T1000 (cell line): ENCODE data around the gene ZNF12.
"Not testable (repeated sequence)": the region's sequence is repeated elsewhere in the genome, so short reads cannot be mapped to it uniquely, and the experiment has no call there.

Experiments used
- DNase-seq: peaks from one replicate; lab custom pipeline; 2025; ENCODE audit warnings: mixed read lengths; lab: John Stamatoyannopoulos, UW

Gene ZNF12

GRCh38 chr7:6691609-6692106 is 15.1 kb downstream of the ZNF12 start:
- DNase-seq: no peak

GRCh38 chr7:6691103-6691502 is 15.6 kb downstream of the ZNF12 start:
- no peak for DNase-seq

DNA sequence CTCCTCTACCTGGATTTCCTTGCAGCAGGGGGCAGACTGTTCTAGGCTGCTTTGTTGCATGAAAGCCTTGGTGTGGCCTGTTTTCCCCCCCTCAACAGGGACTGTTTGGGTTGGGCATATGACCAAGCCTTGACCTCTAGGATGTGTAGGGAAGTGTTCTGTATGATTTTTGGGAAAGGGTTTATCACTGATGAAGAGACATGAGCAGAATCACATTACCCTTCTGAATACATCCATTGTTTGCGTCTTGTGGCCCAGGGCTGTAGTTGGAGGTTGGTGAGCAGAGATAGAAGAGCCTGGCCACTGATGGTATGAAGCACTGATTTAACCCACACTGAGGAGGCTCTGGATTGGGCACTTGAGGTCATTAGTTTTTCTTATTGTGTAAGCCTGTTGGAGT is 26.6 kb downstream of the ZNF12 start:
- DNase-seq: no peak

DNA sequence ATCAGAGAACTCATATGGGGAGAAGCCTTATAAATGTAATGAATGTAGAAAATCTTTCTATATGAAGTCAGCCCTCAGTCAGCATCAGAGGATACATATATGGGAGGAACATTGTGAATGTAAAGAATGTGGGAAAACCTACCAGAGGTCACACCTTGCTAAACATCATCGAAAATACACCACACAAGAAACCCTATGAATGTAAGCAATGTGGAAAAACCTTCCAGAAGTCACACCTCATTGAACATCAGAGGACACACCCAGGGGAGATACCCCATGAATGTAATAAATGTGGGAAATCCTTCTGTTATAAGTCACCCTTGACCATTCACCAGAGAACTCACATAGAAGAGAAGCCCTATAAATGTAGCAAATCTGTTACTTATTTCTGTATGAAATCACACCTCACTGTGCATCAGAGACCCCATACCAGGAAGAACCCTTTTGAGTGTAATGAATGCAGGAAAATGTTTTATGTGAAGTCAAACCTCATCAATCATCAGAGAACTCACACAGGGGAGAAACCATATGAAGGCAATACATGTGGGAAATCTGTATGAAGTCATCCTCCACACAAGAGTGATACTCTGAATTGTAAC is 30.8 kb downstream of the ZNF12 start:
- no peak for DNase-seq

DNA sequence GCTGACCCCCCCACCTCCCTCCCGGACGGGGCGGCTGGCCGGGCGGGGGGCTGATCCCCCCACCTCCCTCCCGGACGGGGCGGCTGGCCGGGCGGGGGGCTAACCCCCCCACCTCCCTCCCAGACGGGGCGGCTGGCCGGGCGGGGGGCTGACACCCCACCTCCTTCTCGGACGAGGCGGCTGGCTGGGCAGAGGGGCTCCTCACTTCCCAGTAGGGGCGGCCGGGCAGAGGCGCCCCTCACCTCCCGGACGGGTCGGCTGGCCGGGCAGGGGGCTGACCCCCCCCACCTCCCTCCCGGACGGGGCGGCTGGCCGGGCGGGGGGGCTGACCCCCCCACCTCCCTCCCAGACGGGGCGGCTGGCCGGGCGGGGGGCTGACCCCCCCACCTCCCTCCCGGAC is 35.9 kb downstream of the ZNF12 start:
- DNase-seq: not testable (repeated sequence)

GRCh38 chr7:6658618-6659345 is 48.0 kb downstream of the ZNF12 start:
- no peak for DNase-seq

DNA sequence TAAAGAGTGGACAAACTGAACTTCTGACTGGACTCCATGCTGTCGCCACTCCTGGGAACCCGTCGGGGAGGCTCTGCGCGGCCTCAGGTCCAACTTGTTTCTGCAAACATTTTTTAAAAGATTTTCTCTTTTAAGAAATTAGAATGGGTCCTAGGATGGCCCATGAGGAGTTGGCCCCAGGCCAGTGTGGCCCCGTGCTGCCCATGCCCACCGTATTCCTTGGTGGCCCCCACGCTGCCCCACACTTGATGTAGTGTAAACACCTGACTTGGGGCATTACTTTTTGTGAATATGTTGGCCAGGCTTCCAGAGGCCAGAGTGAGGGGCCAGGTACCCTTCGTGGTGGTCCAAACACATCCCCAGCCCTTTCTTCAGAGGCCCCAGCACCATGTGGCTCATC is 50.3 kb downstream of the ZNF12 start:
- DNase-seq: no peak

DNA sequence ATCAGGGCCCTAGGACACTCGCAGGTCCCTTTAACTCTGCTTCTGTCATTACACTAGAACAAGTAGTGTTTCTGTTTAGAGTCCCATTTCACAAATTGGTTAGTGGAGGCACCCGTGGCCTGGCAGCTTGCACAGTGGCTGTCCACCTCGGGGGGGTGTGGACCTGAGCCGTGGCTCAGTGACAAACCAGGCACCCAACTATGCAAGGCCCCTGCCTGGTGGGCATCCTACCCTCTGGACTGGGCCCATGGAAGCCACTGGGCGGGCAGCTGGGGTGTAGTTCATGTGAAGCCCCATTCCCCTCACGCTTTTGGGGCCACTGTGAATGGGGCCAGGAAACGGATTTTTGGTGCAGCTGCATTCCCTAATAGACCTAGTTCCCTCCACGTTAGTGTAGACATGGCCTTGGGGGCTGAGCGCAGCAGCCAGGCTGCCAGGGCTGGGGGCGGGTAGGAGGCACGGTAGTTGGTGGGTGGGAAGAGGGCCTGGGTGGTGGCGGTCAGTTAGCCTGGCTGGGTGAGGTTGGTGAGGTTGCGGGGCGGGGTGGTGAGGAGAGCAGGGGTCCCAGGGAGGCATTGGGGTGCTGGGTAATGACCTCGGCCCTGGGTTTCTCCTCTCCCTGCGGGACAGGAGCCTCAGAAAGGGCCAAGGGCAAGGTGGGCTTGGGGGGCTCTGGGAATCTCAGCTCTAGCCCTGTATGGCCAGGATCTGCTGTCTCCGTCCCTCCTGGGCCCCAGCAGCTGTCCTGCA is 50.9 kb downstream of the ZNF12 start:
- DNase-seq: no peak

GRCh38 chr7:6654842-6655610 is 51.7 kb downstream of the ZNF12 start:
- no peak for DNase-seq

DNA sequence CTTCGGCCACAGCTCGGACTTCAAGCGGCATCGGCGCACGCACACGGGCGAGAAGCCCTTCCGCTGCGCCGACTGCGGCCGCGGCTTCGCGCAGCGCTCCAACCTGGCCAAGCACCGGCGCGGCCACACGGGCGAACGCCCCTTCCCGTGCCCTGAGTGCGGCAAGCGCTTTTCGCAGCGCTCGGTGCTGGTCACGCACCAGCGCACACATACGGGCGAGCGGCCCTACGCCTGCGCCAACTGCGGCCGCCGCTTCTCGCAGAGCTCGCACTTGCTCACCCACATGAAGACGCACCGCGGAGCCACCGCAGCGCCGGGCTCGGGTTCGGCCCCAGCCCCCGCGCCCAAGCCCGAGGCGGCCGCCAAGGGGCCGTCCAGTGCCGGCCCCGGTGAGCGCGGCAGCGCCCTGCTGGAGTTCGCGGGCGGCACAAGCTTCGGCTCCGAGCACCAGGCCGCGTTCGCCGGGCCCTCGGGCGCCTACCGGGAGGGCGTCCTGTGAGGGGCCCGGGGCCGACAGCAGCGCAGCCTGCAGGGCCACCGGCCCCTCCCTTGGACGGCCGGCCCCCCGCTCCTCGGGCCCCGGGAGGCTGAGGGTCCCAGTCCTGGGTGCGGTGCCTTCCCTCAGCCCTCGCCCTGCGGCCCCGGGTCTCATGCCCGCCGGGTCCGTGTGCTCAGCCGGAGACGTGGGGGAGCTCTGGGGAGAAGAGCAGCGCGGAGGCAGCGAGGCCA is 52.5 kb downstream of the ZNF12 start:
- DNase-seq: no peak

DNA sequence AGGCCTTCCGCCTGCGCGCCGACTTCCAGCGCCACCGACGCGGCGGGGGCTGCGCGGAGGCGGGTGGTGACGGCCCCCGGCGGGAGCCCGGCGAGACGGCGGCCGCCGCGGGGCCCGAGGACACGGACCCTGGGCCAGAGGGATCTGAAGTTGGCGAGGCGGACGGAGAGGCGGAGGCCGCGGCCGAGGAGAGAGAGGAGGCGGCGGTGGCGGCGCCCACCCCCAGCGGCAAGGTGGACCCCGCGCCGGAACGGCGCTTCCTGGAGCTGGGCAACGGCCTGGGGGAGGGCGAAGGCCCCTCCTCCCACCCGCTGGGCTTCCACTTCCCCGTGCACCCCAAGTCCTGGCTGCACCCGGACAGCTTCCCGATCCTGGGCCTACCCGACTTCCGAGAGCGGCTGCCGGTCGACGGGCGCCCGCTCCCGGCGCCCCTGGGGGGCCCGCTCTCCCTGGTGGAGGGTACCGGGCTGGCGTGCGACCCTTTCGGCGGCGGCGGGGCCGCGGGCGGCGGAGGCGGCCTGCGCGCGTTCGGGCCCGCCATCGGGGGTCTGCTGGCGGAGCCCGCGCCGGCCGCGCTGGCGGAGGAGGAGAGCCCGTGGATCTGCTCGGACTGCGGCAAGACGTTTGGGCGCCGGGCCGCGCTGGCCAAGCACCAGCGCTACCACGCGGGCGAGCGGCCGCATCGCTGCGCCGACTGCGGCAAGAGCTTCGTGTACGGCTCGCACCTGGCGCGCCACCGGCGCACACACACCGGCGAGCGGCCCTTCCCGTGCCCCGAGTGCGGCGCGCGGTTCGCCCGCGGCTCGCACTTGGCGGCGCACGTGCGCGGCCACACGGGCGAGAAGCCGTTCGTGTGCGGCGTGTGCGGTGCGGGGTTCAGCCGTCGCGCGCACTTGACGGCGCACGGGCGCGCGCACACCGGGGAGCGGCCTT is 53.4 kb downstream of the ZNF12 start:
- no peak for DNase-seq

GRCh38 chr7:6652446-6653011 is 54.2 kb downstream of the ZNF12 start:
- DNase-seq: no peak

DNA sequence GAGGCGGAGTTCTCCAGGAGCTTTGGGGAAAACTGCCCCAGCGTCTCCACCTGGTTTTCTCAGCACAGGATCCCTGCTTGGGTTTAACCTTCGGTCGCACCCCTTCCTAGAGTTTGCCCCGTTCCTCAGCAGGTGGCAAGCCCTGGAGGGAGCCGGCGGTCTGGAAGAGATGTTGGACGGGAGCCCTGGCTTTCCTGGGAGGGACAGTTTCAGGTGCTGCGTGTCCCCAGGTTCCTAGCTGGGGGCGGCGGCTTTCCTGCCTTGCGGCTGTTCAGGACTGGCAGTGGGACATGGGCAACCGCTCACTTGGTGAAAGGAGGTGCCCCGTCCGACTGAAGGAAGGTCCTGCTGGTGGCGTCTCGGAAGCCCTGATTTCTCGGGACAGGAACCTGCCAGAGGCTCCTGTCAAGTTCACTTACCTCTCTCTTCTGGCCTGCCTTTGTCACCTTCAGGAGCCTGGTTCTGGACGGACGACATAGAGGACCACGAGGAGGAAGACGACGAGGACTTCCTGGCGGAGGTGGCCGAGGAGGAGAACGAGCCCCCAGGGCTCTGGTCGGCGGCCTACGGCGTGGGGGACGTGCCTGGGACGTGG is 54.8 kb downstream of the ZNF12 start:
- DNase-seq: no peak

- DNase-seq: no peak
Measured at GRCh38 chr7:6650521-6651011, 56.2 kb downstream of the ZNF12 start.

- no peak for DNase-seq
Measured at GRCh38 chr7:6650086-6650485, 56.7 kb downstream of the ZNF12 start.

GRCh38 chr7:6649241-6649961 is 57.3 kb downstream of the ZNF12 start:
- DNase-seq: no peak

DNA sequence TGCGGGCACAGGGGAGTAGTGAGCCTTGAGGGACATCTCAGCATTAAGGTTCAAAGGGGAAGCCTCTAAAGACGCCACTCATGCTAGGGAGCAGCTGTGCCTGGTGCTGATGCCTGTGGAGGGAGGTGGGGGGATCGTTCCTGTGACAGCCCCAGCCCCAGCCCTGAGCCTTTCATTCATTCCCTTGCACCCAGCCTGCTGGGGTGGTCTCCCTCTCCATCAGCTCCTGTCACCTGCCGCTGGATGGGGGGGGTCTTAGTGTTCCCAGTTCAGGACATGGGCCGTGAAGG is 58.0 kb downstream of the ZNF12 start:
- DNase-seq: no peak

GRCh38 chr7:6648066-6648814 is 58.5 kb downstream of the ZNF12 start:
- no peak for DNase-seq
